Esophagus squamous epithelium (tissue), 4 donors: ENCODE data around the gene CSTPP1.

Source experiments
- POLR2A ChIP-seq, 4 donors: fragments of 450-650 bp; IDR thresholded peaks; one replicate each; pipeline ENCODE4 v1.6.1; 2017; ENCODE audit warnings: antibody characterized with exemption in 4 of 4, mild to moderate bottlenecking in 4 of 4, moderate library complexity in 3 of 4
- TF ChIP-seq, protein P1 (sequence below), 6 experiments: fragments of 450-650 bp in 4 of 6; fragments of 200-600 bp in 2 of 6; sonication (generic) in 2 of 6; IDR thresholded peaks; one replicate each; pipeline ENCODE4 v1.5.1; 2016 to 2019; ENCODE audit warnings: antibody characterized with exemption in 6 of 6, mild to moderate bottlenecking in 4 of 6, moderate library complexity in 4 of 6

DNA sequence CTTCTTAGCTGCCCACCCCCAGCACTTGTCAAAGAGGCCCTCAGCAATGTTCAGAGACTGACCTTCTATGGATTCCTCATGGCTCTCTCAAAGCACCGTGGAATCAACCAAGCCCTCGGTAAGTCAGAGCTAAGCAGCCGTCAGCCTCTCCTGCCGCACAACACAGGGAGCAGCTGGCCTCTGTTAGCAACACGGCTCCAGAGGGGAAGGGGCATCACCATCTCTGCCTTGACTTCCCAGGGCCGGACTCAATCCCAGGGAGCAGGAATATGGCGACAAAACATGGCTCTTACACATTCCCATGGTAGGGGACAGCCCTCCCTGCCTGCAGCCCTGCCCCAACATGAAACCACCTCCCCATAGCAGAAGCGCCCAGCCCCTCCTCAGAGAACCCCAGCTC, 221.2 kb downstream of the CSTPP1 start:
- TF ChIP-seq, protein P1, sequence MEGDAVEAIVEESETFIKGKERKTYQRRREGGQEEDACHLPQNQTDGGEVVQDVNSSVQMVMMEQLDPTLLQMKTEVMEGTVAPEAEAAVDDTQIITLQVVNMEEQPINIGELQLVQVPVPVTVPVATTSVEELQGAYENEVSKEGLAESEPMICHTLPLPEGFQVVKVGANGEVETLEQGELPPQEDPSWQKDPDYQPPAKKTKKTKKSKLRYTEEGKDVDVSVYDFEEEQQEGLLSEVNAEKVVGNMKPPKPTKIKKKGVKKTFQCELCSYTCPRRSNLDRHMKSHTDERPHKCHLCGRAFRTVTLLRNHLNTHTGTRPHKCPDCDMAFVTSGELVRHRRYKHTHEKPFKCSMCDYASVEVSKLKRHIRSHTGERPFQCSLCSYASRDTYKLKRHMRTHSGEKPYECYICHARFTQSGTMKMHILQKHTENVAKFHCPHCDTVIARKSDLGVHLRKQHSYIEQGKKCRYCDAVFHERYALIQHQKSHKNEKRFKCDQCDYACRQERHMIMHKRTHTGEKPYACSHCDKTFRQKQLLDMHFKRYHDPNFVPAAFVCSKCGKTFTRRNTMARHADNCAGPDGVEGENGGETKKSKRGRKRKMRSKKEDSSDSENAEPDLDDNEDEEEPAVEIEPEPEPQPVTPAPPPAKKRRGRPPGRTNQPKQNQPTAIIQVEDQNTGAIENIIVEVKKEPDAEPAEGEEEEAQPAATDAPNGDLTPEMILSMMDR (IDR thresholded peaks at IDR 0.05), result no peak
- TF ChIP-seq POLR2A (IDR thresholded peaks at IDR 0.05), result no peak
